Neural cell (in vitro differentiated cells): ENCODE results near the gene PPP1R8.

ENCODE experiments used
- CTCF ChIP-seq: fragments of 450-650 bp; IDR thresholded peaks from 2 replicates; pipeline ENCODE4 v1.5.1; 2014; ENCODE audit warnings: antibody characterized with exemption, mild to moderate bottlenecking, moderate library complexity; ENCODE audit not compliant: poor library complexity, severe bottlenecking
- EP300 ChIP-seq: fragments of 450-650 bp; conservative IDR thresholded peaks from 2 replicates; pipeline ENCODE4 v1.6.1; 2014; ENCODE audit warnings: antibody characterized with exemption, mild to moderate bottlenecking, moderate library complexity; ENCODE audit not compliant: poor library complexity, severe bottlenecking
- EZH2 ChIP-seq: fragments of 200-600, 300-800 bp; shearing (Covaris generic), sonication (generic); IDR thresholded peaks from 2 replicates; pipeline ENCODE4 v1.6.1; 2014; ENCODE audit warnings: antibody characterized with exemption, low read length, borderline replicate concordance, mild to moderate bottlenecking; ENCODE audit not compliant: insufficient read depth, poor library complexity, severe bottlenecking
- MXI1 ChIP-seq: fragments of 450-650 bp; conservative IDR thresholded peaks from 2 replicates; pipeline ENCODE4 v1.6.1; 2014; ENCODE audit warnings: antibody characterized with exemption, mild to moderate bottlenecking; ENCODE audit not compliant: poor library complexity, severe bottlenecking
- POLR2AphosphoS5 ChIP-seq: IDR thresholded peaks from 2 replicates; pipeline ENCODE4 v1.6.1; 2012
- RAD21 ChIP-seq: fragments of 450-650 bp; conservative IDR thresholded peaks from 2 replicates; pipeline ENCODE4 v1.6.1; 2014; ENCODE audit warnings: antibody characterized with exemption, mild to moderate bottlenecking, moderate library complexity
- REST ChIP-seq: IDR thresholded peaks from 2 replicates; pipeline ENCODE4 v1.6.1; 2012; ENCODE audit warnings: borderline replicate concordance
- SMC3 ChIP-seq: fragments of 450-650 bp; conservative IDR thresholded peaks from 2 replicates; pipeline ENCODE4 v1.6.1; 2014; ENCODE audit warnings: antibody characterized with exemption, mild to moderate bottlenecking, moderate library complexity; ENCODE audit not compliant: poor library complexity
- TAF1 ChIP-seq: IDR thresholded peaks from 2 replicates; pipeline ENCODE4 v1.6.1; 2012; ENCODE audit warnings: low read depth

GRCh38 chr1:27879374-27880082 lies 48.9 kb downstream of the PPP1R8 start:
- TF ChIP-seq SMC3 (no peak), CTCF (no peak), TAF1 (no peak), REST (no peak), EP300 (no peak), EZH2 (no peak), POLR2AphosphoS5 (no peak), MXI1 (no peak), RAD21 (no peak)
